ENCODE results near the gene ATL2.

- TF ChIP-seq EZH2 (IDR thresholded peaks at IDR 0.05): no peak
- TF ChIP-seq FOXP2 (optimal IDR thresholded peaks at IDR 0.05; ENCODE audit: control extremely low read depth, extremely low read length, insufficient read depth): no peak
- TF ChIP-seq POLR2AphosphoS5 (IDR thresholded peaks at IDR 0.05; ENCODE audit: borderline replicate concordance, low read depth, low read length): no peak
These were observed 24.7 kb downstream of the ATL2 start for GRCh38 chr2:38352336-38352735.
